ENCODE results near the gene CAMK1G.

Gene CAMK1G

GRCh38 chr1:209583408-209583807 lies at the start of gene CAMK1G:
Gene CAMK1G, plus strand, starts transcription at chr1:209583714. Its CDS starts 11,270 bp downstream, at chr1:209594984.
- DNase-seq, result peak; percentile 33

GRCh38 chr1:209534496-209535250 lies 48.8 kb upstream of the CAMK1G start:
- no peak for DNase-seq

DNA sequence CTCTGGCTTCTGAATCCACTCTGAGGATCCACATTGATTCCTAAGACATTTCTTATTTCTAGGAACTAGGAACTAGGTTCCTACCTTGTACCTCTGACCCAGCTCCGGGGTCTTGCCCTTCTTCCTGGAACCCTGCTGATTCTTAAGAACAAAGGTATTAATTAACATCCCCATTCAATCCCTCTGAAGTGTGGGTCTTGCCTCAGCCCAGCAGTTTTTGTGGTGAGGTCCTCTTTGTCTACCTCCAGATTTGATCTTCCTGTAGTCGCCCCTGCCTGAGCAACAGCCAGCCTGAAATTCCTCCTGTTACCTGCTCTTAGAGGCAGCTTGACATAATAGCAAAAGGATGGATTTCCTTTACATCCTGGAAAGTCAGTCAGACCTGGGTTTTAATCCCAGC lies 46.7 kb upstream of the CAMK1G start:
- no peak for DNase-seq

DNA sequence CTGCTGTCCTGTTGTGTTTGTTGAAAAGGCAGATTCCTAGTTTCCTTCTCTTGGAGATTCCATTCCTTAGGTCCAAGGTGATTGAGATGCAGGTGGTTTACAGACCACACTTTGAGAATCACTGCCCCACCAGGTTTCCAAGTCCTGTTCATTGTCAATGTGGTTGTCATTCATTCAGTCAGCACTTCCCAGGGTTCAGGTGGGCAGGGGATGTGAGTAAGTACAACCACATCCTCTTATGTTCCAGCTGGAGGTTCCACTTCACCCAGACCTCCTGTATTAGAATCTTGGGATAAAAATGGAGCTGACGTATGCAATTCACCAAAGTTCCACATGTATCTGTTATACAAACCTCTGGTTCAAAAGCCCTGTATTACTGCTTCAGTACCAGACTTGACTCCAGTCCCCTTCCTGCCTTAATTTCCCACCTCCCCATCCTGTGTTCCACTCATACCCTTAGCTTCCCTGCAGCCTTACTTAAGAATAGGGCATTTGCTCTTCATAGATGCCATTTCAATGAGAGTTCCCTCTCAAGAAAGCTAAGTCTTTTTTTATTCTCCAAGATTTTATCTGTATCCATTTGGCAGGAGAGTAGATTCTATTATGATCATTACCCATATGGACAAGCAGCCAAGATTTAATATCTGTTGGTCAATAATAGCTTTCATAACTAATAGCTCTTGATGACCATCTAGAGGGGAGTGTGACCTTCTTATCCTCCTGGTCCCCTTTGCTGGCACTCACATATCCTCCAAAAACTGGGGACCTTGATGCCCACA lies 46.0 kb upstream of the CAMK1G start:
- no peak for DNase-seq

- no peak for DNase-seq
These were observed 43.9 kb upstream of the CAMK1G start for GRCh38 chr1:209539576-209539975.

DNA sequence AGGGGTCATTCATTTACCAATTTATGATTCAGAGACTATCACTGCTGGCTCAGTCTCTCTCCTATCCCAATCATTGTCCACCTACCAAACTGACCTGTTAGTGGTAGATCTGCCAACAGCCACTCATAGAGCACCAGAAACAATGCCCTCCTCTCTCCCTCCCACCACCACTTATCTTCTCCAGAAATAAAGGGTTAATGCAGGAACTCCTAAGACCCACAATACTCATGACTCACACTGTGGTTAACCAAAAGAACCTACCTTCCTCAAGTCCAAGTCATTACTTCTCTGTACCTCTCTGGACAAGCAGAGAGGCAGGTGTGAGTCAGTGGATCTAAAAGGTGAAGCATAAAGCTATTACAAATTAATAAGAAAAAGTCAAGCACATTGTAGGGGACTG lies 40.9 kb upstream of the CAMK1G start:
- no peak for DNase-seq

- DNase-seq, result no peak
These were observed 39.4 kb upstream of the CAMK1G start for GRCh38 chr1:209544098-209544497.

DNA sequence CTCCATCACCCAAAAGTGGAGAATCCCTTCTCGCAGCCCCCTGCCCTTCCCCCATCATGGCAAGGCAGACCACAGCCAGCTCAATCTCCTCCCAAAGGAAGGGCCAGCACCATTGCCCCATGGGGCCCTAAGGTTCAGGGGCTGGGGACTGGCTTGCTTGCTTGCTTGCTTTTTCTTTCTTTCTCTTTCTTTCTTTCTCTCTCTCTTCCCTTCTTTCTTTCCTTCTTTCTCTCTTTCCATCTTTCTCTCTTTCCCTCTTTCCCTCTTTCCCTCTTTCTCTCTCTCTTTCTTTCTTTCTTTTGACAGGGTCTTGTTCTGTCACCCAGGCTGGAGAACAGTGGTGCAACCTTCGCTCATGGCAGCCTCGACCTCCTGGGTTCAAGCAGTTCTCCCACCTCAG lies 38.1 kb upstream of the CAMK1G start:
- DNase-seq, result no peak

DNA sequence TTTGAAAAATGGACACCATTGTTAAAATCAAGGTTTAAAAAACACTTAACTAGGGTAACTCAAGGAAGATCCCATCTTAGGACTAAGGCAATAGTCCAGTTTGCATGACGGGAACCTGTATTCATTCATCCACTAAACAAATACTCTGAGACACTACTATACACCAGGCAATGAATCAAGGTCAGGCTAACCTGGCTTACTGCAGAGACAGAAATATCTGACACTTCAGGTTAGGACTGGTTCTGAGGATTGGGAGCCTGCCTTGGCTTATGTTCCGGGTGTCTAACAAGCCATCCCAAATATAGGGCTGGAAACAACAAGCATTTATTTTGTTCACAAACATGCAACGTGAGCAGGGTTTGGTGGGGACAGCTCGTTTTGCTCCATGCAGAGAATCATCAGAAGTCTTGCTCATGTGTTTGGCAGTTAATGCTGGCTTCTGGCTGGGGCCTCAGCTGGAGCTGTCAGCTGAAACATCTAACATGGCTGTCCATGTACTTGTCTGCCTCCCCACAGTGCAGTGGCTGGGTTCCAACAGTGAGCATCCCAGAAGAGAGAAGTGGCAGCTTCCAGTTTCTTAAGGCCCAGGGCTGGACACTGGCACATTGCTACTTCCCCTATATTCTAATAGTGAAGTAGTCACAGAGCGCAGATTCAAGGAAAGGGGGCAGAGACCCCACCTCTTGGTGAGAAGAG lies 37.0 kb upstream of the CAMK1G start:
- DNase-seq, result no peak

DNA sequence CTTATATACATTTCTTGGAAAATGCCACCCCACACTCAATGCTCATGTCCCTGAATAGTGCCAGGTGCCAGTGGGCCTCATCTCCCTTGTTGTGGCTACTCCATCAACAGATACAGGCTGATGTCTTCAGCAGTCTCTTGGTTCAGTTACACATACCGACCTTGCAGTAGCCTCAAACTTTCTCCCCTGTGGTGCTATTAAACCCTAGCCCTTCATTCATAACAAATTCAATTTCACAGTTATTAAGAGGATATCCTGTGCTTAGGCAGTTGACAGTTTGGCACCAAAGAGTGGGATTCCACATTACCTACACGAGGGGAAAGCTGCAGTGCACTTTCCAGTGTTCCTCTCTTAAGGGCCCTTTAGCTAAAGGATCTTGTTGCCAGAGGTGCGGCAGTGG lies 35.9 kb upstream of the CAMK1G start:
- DNase-seq, result no peak

DNA sequence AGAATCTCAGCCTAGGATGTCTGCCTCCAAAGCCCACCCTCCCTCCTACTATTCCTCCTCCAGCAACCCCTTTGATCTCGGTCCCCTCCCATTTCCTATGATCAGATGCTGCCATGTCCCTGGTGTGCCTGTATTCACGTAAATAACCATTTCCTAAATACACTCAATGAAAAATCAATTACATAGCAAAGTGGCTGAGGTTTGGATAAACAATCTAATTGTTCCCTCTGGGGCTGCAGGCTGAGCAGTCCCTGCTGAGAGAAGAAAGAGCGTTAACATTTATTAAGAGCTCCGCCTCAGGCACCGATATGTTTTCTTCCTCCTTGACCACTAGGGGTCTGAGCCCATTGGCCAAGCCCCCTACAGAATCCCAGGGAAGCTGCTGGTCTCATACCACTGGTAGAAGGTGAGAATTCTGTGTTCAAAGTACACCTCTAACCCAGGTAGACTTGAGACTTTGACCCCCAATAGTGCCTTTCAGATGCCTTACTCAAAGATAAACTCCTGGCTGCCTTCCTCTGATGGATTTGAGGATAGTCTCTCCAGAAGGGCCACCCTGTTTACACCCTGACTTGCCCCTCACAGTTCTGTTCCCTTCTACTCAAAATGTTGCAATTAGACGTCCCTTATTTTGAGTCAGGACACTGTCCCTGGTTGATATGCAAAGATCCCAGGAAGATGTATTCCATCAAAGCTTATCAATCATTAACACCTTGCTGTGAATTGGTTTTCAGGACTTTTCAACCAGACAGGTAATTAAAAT lies 33.9 kb upstream of the CAMK1G start:
- DNase-seq, result no peak

DNA sequence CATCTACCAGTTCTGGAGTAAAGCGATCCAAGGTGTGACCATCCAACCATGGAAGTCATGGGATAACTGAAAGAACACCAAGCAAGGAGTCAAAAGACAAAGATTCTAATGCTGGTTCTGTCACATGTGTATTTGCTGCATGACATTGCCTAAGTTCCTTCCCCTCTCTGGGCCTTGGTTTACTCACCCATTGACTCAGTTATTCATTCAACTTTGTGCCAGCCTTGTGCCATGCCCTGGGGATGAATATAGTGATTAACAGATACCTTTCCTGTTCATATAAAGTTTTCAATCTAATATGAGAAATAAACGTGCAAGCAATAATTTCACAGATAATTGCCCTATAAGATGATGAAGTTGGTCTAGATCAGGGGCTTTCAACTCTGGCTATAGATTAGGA lies 33.0 kb upstream of the CAMK1G start:
- DNase-seq, result no peak

DNA sequence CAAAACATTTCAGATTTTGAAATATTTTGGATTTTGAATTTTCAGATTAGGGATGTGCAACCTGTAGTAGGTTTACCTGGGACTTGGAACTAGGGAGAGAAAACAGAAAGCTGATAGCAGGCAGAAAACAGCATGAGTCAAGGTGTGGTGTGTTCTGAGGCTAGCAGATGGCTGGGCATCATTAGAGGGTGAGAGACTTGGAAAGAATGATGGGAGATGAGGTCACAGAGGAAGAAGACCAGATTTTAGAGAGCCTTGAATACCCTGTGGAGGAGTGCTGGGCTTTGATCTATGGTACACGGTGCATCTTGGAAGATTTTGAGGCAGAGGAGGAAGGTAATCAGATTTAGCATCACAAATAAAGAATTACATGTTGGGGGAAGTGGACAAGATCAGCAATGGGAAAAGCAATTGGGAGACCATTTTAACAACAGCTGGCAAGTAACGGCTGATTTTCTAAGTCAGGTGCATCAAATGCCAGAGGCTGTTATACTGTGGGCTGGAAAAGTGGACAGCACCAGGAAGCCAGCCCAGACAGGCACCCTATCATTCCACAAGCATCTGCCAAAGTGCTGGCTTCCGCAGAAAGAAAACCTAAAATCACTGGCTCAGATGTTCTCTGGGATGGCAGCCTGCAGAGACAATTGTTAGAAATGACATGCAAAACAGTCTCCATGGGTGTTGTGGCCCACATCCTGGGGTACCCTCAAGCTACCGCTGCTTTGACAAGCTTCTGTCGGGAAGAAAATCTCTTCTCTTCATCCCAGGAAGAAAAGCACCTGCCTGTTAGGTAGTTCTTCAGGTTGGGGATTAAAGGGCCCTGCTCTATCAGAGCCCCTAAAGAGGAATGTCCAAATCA lies 30.9 kb upstream of the CAMK1G start:
- no peak for DNase-seq

GRCh38 chr1:209554761-209555611 lies 28.5 kb upstream of the CAMK1G start:
- DNase-seq, result no peak

DNA sequence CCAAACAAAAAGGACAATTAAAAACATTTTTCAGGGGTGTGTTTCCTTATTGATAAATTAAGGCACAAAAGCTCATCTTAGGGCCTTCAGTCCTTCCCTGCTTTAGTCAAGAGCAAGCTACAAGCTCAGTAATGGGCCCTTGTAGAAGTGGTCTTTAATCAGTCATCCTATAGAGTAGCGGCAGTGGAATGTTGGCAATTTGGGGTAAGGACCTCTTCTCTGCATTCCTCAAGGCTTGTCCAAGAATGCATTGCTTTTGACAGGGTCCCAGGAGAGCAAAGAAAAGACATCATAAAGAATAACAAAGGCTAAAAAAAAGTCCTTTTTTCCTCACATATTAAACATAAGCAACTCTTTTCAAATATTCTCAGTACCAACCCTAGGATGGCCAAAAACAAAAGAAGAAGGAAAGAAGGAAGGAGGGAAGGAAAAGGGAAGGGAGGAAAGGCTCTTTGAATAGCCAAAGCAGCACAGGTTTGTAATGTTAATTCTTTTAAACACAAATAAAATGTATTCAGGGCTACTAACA lies 27.3 kb upstream of the CAMK1G start:
- DNase-seq, result no peak

- no peak for DNase-seq
These were observed 26.3 kb upstream of the CAMK1G start for GRCh38 chr1:209557221-209557620.

GRCh38 chr1:209560529-209560928 lies 23.0 kb upstream of the CAMK1G start:
- no peak for DNase-seq

- DNase-seq, result no peak
These were observed 22.6 kb upstream of the CAMK1G start for GRCh38 chr1:209560952-209561351.

DNA sequence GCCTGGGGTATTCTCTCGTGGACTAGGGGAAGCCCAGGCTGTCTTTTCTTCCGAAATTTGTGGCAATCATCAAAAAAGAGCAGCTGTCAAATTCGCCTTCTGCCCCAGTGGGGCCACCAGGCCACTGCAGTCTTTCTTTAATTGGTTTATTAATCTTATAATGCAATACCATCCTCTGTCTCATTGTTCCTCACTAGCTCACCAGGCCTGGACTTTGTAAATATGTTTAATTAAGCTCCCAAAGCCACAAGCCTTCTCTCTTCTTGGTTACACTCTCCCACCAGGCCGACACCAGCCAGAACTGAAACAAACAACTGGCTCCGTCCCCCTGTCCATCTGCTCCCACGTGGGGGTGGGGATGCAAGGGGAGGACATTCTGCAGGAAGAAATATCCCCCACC lies 22.0 kb upstream of the CAMK1G start:
- DNase-seq, result no peak

DNA sequence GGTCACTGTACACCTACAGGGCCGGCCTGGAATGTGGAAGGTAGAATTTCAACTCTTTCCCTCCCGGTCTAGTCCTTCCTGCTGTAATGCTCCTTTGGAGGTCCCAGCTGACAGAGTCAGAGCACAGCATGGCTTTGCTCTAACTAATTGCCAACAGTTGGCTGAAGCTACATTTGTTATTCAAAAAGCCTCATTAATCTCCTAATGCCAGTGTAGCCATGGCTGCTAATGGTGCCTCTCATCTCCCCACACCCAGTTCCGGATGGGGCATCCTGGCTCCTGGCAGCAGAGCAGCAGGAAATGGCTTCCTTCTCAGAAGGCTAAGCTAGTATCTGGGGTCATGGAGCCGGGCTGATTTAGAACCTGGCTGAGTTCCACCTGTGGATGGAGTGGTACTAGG lies 18.7 kb upstream of the CAMK1G start:
- DNase-seq, result no peak

Measured in NCI-H524 treated with DMSO at 0.1 percent for 48 hours (cell line).